ENCODE measurements around the gene EPG5. TPM values are rescaled to one million over a fixed set of nuclear protein-coding genes. Genes with fewer than 3 reads are reported as not detected.
"Not testable (repeated sequence)": the region's sequence is repeated elsewhere in the genome, so short reads cannot be mapped to it uniquely, and the experiment has no call there.

EPG5 gene
- total and polyA plus RNA-seq, 12 donors = 6.5 to 26.3 (median 20.4) TPM

- no peak for TF ChIP-seq CTCF (IDR thresholded peaks at IDR 0.05)
- intact Hi-C loops (cut with DNase I) = loop anchor here in 1 of 10 donors (10.0 kb wide), 1 partner anchor 137 kb away; no protein-coding TSS in a partner anchor
- no peak overlapping the region for H3K4me3 ChIP-seq
- H3K4me1 ChIP-seq = peaks cover 0 to 13% (median 3%) of the 10 kb centered on the region in 9 donors
- WGBS, 2 donors = 37 to 51% methylated on average over 10 of the region's 10 CpGs
- H3K27me3 ChIP-seq = no peaks in the 10 kb centered on the region
- no peak overlapping the region for H3K27ac ChIP-seq
- H3K9me3 ChIP-seq = no peaks in the 10 kb centered on the region
- ATAC-seq (peak in 5 of 8 donors; percentile 35 to 66 (median 58)), DNase-seq (no peak)
- H3K36me3 ChIP-seq = peaks cover 0 to 76% (median 14%) of the 10 kb centered on the region in 9 donors
These were observed 115.8 kb downstream of the EPG5 start for GRCh38 chr18:45851161-45851925.

GRCh38 chr18:45850021-45850420 lies 117.1 kb downstream of the EPG5 start:
- Histone ChIP-seq H3K36me3 (peaks cover 0 to 63% (median 11%) of the 10 kb centered on the region in 9 donors), H3K9me3 (no peaks in the 10 kb centered on the region), H3K4me1 (peaks cover 0 to 13% (median 3%) of the 10 kb centered on the region in 9 donors), H3K27ac (no peak overlapping the region), H3K4me3 (no peak overlapping the region), H3K27me3 (no peaks in the 10 kb centered on the region)
- WGBS, 2 donors = 73 to 93% methylated on average over 10 of the region's 10 CpGs
- intact Hi-C loops (cut with DNase I) = loop anchor here in 1 of 10 donors (10.0 kb wide), 1 partner anchor 135 kb away; no protein-coding TSS in a partner anchor
- ATAC-seq (no peak), DNase-seq (no peak)
- peak in 3 of 9 donors; percentile 10 to 26 (median 22) for TF ChIP-seq CTCF (IDR thresholded peaks at IDR 0.05)

- DNase-seq = no peak
- 95 to 97% methylated on average over 7 of the region's 7 CpGs for WGBS, 2 donors
These were observed 117.6 kb downstream of the EPG5 start for GRCh38 chr18:45849529-45849928.

GRCh38 chr18:45848643-45849042 lies 118.5 kb downstream of the EPG5 start:
- H3K4me3 ChIP-seq, ATAC-seq, DNase-seq, H3K27ac ChIP-seq, H3K9me3 ChIP-seq, H3K27me3 ChIP-seq: not testable (repeated sequence)
- 98 to 99% methylated on average over 13 of the region's 13 CpGs for WGBS, 2 donors
- H3K4me1 ChIP-seq = peaks cover 0 to 13% (median 3%) of the 10 kb centered on the region in 9 donors
- peaks cover 0 to 49% (median 11%) of the 10 kb centered on the region in 9 donors for H3K36me3 ChIP-seq
- intact Hi-C loops (cut with DNase I) = loop anchor here in 1 of 10 donors (10.0 kb wide), 1 partner anchor 124 kb away; the partner anchor contains the start of gene SLC14A1

More at GRCh38 chr18:45849529-45849928, 117.6 kb downstream of the EPG5 start:
- peak in 1 of 8 donors; percentile 19 for ATAC-seq
- peaks cover 0 to 13% (median 3%) of the 10 kb centered on the region in 9 donors for H3K4me1 ChIP-seq
- H3K4me3 ChIP-seq = no peak overlapping the region
- intact Hi-C loops (cut with DNase I) = loop anchor here in 1 of 10 donors (10.0 kb wide), 1 partner anchor 125 kb away; the partner anchor contains the start of gene SLC14A1
- TF ChIP-seq CTCF (IDR thresholded peaks at IDR 0.05) = no peak
- peaks cover 0 to 58% (median 11%) of the 10 kb centered on the region in 9 donors for H3K36me3 ChIP-seq
- no peaks in the 10 kb centered on the region for H3K27me3 ChIP-seq
- H3K9me3 ChIP-seq = no peaks in the 10 kb centered on the region
- no peak overlapping the region for H3K27ac ChIP-seq

Measured in heart right ventricle (tissue), 16 donors.